Muscle of back (tissue), 13 donors: ENCODE data around the gene FCRL1. TPM values are rescaled to one million over a fixed set of nuclear protein-coding genes. Genes with fewer than 3 reads are reported as not detected.
A peak's percentile ranks its signal among the peaks of the same experiment; 100 is the strongest.

Experiments
- DNase-seq, 3 donors: peaks; one replicate each; pipeline versions ENCODE4 v3.0.0 to v3.0.0-alpha.2; 2013
- long read RNA-seq, 9 donors: transcript quantifications; one replicate each; lab custom pipeline, GENCODE V29; 2026
- polyA plus RNA-seq, 10 donors: library from polyadenylated mRNA; unstranded; fragments of 120-200 nt; gene quantifications; one replicate each; pipeline ENCODE4 v1.2.1, GENCODE V29; 2013; ENCODE audit not compliant: insufficient read length in 10 of 10

FCRL1 gene, protein sequence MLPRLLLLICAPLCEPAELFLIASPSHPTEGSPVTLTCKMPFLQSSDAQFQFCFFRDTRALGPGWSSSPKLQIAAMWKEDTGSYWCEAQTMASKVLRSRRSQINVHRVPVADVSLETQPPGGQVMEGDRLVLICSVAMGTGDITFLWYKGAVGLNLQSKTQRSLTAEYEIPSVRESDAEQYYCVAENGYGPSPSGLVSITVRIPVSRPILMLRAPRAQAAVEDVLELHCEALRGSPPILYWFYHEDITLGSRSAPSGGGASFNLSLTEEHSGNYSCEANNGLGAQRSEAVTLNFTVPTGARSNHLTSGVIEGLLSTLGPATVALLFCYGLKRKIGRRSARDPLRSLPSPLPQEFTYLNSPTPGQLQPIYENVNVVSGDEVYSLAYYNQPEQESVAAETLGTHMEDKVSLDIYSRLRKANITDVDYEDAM
- 1 to 10 TPM in 1 of 10 donors, under 1 TPM in 6, not detected in 3; 0.20 to 1.4 (median 0.32) TPM for polyA plus RNA-seq
- long read RNA-seq, donor 1, result 0 reads
- long read RNA-seq, donor 2, result 0 reads
- long read RNA-seq, donor 3, result 0 reads
- long read RNA-seq, donor 4, result 0 reads
- long read RNA-seq, donor 5, result 0 reads
- long read RNA-seq, donor 6, result 0 reads
- long read RNA-seq, donor 7, result 0 reads
- long read RNA-seq, donor 8, result 0 reads
- long read RNA-seq, donor 9, result 0 reads

DNA sequence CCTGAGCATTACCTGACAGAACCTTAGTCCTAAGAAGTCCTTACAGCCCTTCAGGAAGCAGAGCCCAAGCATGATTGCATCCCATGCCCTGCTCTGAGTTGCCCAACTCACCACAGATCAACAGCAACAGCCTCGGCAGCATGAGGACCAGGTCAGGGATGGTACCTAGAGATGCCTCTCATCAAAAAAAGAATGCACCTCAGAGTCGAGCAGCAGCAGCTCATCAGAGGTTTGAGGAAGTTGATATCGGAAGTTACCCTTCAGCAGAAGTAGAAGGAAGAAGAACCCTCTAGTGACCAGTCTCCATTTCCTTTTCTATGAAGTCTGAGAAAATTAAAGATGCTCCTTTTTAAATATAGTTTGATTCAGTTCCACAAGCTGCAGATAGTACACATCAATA is at the start of gene FCRL1:
Gene FCRL1, minus strand, starts transcription at position 225 of the 400 bp plus-strand sequence. Its CDS starts 83 bp downstream, at position 142.
- DNase-seq, result no peak

DNA sequence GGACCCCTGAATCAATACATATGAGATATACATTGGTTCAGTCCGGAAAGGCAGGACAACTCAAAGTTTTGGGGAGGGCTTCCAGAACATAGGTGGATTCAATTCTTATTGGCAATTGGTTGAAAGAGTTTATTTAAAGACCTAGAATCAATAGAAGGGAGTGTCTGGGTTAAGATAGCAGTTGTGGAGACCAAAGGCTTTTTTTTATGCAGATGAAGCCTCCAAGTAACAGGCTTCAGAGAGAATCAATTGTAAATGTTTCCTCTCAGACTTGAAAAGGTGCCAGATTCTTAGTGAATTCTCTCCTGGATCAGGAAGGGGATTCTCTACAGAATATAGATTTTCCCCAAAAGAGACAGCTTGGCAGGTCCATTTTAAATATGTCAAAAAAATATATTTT is 48.7 kb upstream of the FCRL1 start:
- DNase-seq, result no peak

DNA sequence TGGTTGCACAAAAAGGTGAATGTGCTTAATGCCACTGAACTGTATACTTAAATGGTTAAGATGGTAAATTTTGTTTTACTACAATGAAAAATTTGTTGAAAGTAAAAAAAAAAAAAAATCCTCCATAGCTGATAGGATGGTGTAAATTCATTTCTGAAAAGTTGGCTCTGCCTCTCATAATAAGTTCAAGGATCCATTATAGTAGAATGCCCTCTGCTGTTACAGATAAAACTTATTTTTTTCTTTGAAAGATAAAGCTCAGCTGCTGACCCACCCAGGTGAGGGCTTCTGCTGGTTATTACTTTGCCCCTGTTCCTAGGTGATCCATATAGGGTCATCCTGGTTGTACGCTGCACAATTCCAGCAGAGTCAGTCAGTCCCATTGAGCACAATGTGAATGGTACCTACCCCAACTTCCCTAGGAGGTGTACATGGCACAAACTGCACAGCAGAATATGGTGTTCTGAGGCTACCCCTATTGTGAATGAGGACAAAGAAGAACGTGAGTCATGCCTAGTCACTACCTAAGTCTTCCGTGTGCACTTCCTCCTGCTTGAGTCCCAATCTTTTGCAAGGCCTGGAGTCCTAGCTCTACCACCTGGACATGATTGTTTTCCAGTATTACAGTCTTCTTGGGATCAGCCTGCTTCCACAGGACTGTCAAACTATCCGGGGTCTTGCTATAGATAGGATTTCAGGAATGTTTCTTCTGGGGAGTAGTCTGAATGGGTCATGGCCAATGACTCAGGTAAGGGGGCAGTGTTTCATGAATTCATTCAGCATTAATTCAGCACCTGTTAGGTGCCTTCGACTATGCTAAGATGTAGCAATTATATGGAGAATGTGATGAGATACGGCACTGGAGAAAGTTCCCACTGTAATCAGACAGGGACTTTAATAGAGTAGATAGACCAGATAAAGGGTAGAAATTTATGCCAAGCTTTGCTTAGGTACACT is 42.5 kb upstream of the FCRL1 start:
- DNase-seq, result no peak

DNA sequence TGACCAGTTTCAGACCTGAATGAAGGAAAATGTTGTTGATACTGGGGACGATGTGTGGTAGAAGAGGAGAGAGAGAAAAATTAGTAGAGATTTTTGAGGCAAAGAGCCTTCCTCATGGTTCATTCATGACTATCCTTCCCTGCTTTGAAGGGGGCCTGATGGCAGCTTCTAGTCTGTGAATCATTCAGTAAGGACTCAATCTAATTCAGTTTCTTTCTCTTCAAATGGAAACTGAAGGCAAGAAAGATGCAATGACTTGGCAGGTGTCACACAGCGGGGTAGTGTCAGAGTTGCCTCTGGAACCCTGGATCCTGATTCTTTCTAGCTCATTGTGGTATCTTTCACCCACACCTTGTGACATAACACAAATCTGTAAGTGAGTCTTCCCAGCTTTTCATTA is 36.6 kb upstream of the FCRL1 start:
- no peak for DNase-seq

DNA sequence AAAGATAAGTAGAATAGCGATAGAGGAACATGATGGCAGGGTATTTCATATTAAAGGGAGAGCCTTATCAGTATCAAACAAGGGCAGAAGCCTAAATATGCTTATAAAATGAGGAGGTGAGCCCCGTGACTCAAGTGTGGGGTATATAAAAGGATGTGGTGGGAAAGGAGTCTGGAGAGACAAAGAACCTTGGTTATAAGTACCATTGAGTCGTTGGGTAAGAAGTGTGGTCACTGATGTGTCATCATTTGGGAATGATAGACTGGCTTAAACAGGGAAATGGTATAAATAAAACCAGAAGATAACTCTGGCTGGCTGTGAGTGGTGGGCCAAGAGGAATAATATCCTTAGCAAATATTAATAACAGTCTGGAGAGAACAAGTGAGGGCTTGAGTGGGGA is 32.6 kb upstream of the FCRL1 start:
- peak in 1 of 3 donors; percentile 6 for DNase-seq

DNA sequence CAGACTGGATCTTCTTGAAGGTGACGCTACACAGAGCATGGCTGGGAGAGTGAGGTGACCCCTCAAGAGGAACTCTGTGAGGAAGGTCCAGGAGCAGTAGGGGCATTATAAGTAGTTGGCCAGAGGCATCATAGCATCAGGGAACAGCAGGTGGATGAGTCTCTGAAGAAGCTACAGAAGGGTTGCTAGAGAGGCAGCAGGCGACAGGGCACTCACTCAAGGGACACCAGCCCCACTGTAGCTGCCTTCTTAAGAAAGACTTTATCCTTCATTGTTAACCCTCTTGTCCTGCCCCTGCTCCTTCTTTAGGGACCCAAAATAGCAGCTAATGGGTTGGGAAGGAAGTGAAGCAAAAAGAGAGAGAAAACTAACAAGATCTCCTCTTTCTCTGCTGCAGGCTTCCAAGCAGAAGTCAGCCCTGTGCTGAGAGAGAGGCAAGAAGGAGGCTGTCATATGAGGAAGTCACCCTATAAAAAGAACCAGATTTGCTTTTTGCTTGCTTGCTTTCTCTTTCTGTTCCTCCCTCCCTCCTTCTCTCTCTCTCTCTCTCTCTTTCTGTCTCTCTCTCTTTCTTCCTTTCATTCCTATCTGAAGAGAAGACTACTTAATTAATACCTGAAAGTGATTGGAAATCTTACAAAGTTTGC is 29.4 kb upstream of the FCRL1 start:
- peak in 1 of 3 donors; percentile 7 for DNase-seq

DNA sequence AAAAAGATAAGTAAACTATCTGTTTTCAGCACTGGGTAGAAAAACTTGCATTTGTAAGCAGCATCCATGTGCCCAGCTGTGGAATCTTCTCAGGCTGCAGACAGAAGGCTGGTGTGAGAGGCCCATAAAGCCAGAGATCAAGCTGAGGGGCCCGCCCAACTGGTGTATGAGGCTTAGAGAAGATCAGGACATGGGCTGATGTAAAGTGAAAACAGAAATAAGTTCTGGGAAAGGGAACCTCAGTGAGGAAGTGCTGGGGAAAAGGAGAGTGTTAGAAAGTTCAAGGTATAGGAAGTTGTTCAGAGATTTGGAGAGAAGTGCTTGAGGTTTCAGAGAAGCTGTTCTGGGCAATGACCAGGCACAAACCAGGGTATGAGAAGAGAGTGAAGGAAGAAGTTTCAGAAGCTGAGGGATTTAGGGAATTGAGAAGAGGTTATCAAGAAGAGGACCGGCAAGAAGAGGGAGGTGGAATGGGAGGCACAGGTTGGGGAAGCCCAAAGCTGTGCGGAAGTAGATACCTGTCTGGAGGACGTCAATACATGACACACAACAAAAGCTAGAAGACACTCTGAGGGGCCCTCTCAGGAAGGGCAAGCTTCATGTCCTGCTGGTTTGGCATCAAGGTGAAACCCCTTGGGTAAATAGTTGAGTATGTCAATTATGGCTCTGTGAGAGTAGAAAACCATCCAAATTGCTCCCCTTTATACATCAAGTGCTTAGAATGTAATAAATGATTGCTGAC is 24.3 kb upstream of the FCRL1 start:
- peak in 1 of 3 donors; percentile 6 for DNase-seq

DNA sequence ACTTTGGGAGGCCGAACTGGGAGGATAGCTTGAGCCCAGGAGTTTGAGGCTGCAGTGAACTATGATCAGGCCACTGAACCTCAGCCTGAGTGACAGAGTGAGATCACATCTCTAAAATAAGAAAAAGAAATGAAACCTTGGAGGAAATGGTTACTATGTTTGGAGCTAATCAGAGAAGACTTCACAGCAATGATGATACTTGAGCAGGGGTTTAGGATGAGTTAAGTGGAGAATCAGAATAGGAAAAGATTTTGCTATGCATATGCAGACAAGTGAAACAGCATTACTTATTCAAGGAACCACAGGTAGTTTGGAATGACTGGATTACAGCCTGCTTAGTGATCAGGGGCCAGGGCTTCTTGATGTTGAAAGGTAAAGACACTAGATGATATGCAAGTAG is 23.0 kb upstream of the FCRL1 start:
- DNase-seq, result no peak

DNA sequence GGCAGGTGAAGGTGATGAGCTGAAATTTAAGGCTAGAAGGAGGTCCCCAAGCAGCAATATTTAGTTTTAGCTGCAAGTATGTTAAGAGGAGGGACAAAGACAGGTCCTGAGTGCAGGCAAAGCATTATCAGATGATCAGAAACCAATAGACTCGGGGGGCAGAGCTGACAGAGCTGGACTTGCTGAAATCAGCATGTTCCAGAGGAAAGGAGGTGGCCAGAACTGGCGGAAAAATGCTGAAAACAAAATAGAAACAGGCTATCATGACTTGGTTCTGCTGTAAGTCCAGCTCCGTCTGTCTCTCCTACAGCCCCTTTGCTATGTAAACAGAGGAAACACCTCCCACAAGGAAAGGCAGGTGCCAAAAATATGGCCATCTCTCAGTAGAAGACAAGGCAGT is 21.8 kb upstream of the FCRL1 start, which contains the start of gene CD5L:
Gene CD5L, minus strand, starts transcription at position 101 of the 400 bp plus-strand sequence. CDS start 107 bp downstream, outside the sequence.
- no peak for DNase-seq

DNA sequence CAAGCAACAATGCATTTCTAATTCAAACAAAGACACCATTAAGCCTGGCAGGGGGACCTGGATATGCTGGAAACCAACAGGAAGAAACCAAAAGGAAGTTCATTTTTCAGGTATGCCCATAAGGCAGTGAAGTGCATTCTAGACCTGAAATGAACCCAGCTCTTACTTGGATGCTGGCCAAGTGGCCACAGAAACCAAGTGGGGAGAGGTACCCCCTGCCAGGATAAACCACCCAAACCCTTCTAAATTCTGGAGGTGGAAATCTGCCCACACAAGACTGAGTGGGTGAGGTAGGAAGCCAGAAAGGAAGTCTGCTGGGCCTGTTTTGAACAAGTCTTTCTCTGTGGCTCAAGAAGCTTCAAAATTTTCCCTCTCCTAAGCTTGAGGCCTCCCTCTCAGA is 19.0 kb upstream of the FCRL1 start:
- no peak for DNase-seq

DNA sequence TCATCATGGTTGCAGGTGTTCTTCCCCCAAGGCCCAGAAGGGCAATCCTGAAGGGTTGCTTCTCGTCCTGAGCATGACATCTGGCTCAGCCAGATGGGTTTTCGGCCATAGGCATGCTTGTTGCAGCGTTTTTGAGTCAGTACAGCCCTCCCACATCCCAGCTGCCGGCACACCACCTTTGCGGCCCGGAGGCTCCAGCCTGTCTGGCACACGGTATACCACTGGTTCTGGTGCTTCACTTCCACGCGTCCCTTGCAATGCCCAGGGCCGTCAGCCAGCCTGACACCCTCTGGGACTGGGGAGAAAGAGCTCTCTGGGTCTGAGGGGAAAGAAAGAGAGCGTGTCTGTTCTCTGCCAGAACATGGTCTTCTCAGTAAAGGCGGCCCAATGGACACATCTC is 14.5 kb upstream of the FCRL1 start:
- DNase-seq, result no peak

DNA sequence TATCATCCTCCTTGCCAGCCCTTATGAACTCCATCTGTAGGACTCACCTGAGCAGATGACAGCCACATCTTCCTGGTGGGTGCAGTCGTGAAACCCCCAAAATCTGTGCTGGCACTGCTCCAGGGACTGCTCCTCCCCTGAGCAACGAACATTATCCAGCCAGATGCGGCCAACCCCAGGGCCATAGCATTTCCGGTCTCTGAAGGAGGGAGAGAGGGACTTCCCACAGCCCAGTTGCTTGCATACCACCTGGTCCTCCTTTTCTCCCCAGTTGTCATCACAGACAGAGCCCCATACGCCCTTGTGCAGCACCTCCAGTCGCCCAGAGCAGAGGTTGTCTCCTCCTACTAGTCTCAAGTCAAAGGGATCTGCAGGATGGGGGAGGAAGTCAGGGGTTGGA is 13.2 kb upstream of the FCRL1 start:
- DNase-seq, result no peak

DNA sequence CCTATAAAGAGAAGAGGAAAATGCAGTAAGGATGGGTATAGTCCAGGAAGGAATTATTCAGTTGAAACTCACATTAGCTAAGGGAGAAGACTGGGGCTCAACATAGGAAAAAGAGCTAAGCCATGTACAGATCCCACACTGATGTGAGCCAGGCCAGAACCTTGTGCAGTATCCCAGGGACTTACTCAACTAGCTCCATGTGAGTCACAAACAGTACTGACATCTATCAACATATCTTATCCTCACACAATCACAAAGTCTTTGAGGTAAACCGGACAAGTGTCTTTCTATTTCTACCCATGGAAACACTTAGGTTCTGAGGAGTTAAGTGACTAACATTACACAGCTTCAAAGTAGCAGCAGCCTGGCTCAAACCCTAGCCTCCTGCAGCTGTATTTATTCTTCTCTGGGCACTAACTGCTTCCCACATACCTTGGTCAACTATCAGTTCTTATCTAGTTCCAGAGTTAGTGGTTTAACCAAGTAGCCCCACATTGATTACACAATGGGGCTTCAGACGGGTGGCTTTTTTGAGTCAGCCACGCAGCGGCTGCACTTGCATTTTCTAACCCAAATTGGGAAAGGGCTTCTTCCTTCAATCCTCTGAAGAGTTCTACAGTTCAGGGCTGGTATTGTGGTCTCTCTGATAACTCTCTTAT is 12.2 kb upstream of the FCRL1 start:
- DNase-seq, result no peak

DNA sequence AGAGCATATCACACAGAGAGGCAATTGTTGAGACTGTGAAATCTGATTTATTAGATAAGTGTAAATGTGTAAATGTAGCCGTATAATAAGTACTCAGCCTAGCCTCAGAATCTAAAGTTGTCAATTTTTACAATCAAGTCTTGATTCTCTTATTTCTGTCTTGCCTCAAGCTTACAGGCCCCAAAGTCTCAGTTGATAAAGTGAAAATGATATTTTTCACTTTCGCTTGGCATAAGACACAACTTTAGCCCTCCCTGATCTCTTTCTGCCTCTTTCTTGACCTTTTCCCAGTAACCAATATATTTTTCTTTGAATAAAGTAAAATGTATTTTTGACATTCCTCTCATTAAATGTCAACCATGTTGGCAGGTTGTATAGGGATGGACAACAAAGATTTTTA is 11.0 kb upstream of the FCRL1 start:
- no peak for DNase-seq

DNA sequence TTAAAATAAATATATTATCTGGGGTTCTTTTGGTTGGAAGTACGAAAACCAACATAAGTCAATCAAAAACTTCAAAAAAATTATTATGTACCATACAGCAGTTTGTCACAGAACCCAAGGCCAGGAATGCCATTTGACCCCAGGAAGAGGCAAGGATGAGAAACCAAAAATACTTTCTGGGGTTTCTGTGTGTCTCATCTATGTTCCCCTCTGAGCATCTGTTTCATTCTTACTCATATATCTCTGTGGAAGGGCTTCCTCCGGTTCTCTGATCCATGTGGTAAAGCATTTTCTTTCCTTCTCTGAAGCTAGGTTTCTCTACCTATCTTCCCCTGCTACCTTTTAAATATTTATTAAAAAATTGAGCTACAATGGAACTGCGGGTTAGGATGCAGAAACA is 9.8 kb upstream of the FCRL1 start:
- DNase-seq, result no peak

DNA sequence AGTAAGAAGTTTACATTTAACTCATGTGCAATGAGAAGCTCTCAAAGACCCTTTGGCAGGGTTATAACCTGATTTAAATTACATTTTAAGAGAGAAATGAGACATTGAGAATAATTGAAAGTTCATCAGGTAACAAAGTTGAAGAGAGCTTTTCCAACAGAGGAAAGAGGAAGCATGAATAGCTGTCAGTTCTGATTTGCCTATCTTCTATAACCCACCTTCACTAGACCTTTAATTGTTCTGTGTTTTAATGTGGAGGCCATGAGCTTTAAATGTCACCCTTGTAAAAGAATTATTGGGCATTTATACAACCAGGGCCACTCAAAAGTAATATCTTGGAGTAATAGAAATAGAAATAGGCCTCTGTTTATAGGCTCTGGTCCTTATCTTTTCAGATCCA is 9.3 kb upstream of the FCRL1 start:
- no peak for DNase-seq

DNA sequence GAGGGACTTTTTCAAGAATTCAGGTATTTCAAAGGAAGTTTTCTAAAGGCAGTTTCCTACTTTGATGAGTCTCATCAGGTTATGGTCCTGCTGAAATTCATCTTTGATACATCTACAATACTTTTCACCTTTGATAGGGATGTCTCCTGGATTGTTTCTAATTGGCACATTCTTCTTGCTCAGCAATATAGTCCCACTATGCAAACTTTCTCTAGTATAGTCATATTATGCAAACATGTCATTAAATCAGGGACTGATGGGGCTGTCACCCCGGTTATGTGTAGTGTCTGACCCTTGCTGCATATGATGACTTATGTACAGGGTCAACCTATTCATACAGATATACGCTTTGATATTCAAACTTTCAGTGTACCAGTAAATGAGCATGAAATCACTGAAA is 379 bp upstream of the FCRL1 start:
- no peak for DNase-seq

DNA sequence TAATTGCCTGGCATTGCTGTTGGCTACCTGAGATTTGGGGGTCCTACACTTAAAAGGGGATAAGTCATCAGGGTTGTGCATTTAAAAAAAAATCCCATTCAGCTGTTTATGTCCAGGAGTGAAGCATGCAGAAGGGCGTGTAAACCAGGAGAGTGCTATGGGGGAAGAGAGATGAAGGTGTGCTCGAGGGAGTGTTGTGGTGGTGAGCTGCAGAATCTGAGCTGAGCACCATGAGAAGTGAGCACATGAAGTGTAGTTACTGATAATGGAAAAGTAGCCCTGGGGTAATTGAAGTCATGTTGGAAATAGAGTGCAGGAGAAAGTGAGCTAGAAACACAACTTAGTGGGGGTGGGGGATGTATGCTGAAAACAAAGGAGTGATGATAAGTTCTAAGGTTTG is 705 bp downstream of the FCRL1 start:
- no peak for DNase-seq

DNA sequence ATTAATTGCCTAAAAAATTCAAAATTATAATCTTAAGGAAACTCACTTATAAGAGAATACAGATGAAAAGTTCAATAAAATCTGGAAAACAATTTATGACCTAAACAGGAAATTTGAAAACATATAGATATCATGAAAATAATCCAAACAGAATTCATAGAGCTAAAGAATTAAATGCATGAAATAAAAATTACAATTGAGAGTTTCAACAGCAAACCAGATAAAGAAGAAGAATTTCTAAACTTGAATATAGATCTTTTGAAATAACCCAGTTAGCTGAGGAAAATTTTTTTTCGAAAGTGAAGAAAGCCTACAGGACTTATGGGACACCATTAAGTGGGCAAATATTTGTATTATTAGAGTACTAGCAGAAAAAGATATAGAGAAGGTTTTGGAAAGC is 6.7 kb downstream of the FCRL1 start:
- no peak for DNase-seq

DNA sequence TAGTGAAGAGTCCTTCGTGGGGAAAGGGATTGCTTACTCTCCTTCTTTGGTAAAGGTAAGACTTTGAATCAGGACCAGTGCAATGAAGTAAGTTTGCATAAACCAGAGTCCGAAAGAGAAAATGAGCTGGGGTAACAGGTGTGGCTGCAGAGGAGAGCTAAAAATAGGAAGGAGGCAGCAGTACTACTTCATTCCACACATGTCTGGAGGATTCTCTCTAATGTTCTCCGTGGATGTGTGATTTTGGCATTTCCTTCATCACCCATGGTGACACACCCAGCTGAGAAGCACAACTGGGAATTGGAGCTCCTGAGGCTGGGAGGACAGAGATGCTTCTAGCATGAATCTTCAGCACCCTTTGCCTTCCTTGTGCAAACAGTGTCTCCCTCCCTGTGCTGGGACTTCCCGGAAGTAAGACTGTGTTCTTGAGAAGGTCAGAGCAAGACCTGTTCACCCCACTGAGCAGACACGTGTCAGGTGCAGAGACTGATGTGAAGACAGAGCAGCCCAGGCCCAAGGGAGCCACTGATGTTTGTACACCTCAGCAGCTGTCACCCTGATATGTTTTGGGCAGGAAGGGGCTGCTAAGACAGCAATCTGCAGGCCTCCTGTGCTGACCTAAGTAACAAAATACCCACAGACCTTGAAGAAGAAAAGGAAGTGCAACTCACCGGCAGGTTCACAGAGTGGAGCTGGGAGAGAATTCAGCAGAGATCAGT is 13.3 kb downstream of the FCRL1 start:
- no peak for DNase-seq
